KMS-11 (cell line): Measurements from ENCODE around the gene XPR1.

Experiments used
- H2AFZ ChIP-seq: fragments of 200-600 bp; sonication (generic); 2 replicates; pipeline ENCODE4 v1.6.1; 2016; ENCODE audit warnings: antibody characterized with exemption, mixed run types, low read depth
- H3K27ac ChIP-seq: fragments of 200-600 bp; sonication (generic); 2 replicates; pipeline ENCODE4 v1.6.1; 2016; ENCODE audit warnings: mild to moderate bottlenecking, mixed run types
- H3K27me3 ChIP-seq: fragments of 200-600 bp; sonication (generic); 2 replicates; pipeline ENCODE4 v1.6.1; 2017; ENCODE audit warnings: mild to moderate bottlenecking, low read depth, mixed run types, moderate library complexity; ENCODE audit not compliant: insufficient read depth
- H3K36me3 ChIP-seq: fragments of 200-600 bp; sonication (generic); 2 replicates; pipeline ENCODE4 v1.6.1; 2017; ENCODE audit warnings: mild to moderate bottlenecking, mixed run types; ENCODE audit not compliant: insufficient read depth
- H3K4me1 ChIP-seq: fragments of 200-600 bp; sonication (generic); 2 replicates; pipeline ENCODE4 v1.6.1; 2016; ENCODE audit warnings: mild to moderate bottlenecking, low read depth, mixed run types; ENCODE audit not compliant: poor library complexity, severe bottlenecking
- H3K4me2 ChIP-seq: fragments of 200-600 bp; sonication (generic); 2 replicates; pipeline ENCODE4 v1.7.0; 2016; ENCODE audit warnings: mild to moderate bottlenecking, mixed run types
- H3K4me3 ChIP-seq: fragments of 200-600 bp; sonication (generic); IDR thresholded peaks from 2 replicates; pipeline ENCODE4 v1.6.1; 2017; ENCODE audit warnings: low read depth, low read length, mixed read lengths; ENCODE audit not compliant: insufficient read depth
- H3K79me2 ChIP-seq: fragments of 200-600 bp; sonication (generic); 2 replicates; pipeline ENCODE4 v1.6.1; 2016; ENCODE audit warnings: low read depth, mixed run types; ENCODE audit not compliant: insufficient read depth
- H3K9ac ChIP-seq: fragments of 200-600 bp; sonication (generic); 2 replicates; pipeline ENCODE4 v1.6.1; 2016; ENCODE audit warnings: mild to moderate bottlenecking, mixed run types
- H4K20me1 ChIP-seq: fragments of 200-600 bp; sonication (generic); 2 replicates; pipeline ENCODE4 v1.6.1; 2016; ENCODE audit warnings: mild to moderate bottlenecking, mixed run types; ENCODE audit not compliant: insufficient read depth
- TF ChIP-seq, protein P1 (sequence below): fragments of 200-600 bp; sonication (generic); conservative IDR thresholded peaks from 2 replicates; pipeline ENCODE4 v1.6.1; 2017; ENCODE audit warnings: low read depth, mild to moderate bottlenecking, antibody characterized with exemption, low read length, moderate library complexity, mixed read lengths

XPR1 gene

DNA sequence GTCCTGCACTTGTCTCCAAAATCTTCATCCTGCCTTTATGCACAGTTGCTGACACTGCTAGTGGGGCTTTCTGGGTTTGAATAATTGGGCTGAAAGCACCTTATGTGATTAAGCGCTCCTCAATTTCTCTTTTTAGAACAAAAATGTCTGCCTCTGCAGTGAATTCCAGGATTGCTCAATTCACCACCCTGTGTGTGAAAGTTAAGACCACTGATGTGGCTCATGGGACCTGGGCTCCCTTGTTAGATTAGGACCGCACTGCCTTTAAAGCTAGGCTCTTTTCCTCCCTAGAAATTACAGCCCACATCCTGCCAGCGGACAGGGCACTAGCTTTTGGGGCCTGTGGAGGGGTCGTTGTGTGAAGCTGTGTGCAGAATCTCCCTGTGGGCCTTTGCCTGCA, 299.7 kb downstream of the XPR1 start:
- TF ChIP-seq, protein P1, sequence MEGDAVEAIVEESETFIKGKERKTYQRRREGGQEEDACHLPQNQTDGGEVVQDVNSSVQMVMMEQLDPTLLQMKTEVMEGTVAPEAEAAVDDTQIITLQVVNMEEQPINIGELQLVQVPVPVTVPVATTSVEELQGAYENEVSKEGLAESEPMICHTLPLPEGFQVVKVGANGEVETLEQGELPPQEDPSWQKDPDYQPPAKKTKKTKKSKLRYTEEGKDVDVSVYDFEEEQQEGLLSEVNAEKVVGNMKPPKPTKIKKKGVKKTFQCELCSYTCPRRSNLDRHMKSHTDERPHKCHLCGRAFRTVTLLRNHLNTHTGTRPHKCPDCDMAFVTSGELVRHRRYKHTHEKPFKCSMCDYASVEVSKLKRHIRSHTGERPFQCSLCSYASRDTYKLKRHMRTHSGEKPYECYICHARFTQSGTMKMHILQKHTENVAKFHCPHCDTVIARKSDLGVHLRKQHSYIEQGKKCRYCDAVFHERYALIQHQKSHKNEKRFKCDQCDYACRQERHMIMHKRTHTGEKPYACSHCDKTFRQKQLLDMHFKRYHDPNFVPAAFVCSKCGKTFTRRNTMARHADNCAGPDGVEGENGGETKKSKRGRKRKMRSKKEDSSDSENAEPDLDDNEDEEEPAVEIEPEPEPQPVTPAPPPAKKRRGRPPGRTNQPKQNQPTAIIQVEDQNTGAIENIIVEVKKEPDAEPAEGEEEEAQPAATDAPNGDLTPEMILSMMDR = no peak
- H3K9ac ChIP-seq = no peak overlapping the region
- H3K36me3 ChIP-seq = no peaks in the 10 kb centered on the region
- H3K4me2 ChIP-seq = no peak overlapping the region
- H3K27ac ChIP-seq = no peak overlapping the region
- no peaks in the 10 kb centered on the region for H3K27me3 ChIP-seq
- no peaks in the 10 kb centered on the region for H4K20me1 ChIP-seq
- H2AFZ ChIP-seq = no peak overlapping the region
- no peak overlapping the region for H3K4me3 ChIP-seq
- no peaks in the 10 kb centered on the region for H3K4me1 ChIP-seq
- no peaks in the 10 kb centered on the region for H3K79me2 ChIP-seq

DNA sequence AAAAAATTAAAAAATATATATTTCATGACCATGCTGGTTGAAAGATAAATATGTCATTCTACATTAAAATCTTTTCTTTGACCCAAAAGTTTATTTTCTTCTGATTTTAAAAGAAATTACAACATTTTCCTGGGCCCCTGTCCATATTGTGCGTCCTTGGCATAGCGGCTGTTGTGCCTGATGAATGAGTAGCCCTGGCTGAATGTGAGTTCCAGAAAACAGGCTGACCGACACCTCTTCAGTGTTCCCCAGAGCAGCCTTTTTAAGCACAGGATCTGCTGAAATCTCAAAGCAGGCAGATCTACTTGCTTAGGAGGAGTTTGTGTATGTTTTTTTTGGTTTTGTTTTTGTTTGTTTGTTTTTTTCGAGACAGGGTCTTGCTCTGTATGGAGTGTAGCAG, 300.6 kb downstream of the XPR1 start:
- Histone ChIP-seq H3K27me3 (no peaks in the 10 kb centered on the region), H3K9ac (no peak overlapping the region), H3K79me2 (no peaks in the 10 kb centered on the region), H3K36me3 (no peaks in the 10 kb centered on the region), H3K4me1 (no peaks in the 10 kb centered on the region), H3K4me3 (no peak overlapping the region), H3K27ac (no peak overlapping the region), H2AFZ (no peak overlapping the region), H3K4me2 (no peak overlapping the region), H4K20me1 (no peaks in the 10 kb centered on the region)
- TF ChIP-seq, protein P1 = no peak

DNA sequence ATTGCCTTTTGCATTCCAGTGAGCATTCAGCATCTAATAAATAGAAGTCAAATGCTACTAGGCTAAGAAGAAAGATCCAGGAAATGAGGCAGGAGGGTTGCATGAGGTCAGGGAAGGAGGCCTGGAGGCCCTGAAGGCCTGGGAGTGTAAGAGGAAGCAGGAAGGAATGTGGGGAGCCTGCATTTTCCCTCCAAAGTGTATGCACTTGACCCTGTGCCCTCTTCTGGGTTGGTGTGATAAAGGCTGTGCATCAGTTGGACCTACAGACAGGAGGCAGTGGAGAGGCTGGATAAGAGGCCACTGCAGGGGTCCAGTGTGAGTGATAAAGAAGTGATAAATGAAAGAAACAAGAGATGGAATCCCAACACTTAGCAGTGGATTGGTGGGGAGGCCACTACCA, 301.3 kb downstream of the XPR1 start:
- no peaks in the 10 kb centered on the region for H3K27me3 ChIP-seq
- no peaks in the 10 kb centered on the region for H3K36me3 ChIP-seq
- H3K27ac ChIP-seq = no peak overlapping the region
- no peaks in the 10 kb centered on the region for H4K20me1 ChIP-seq
- TF ChIP-seq, protein P1 = no peak
- H3K4me1 ChIP-seq = no peaks in the 10 kb centered on the region
- no peak overlapping the region for H3K4me3 ChIP-seq
- no peak overlapping the region for H2AFZ ChIP-seq
- H3K9ac ChIP-seq = no peak overlapping the region
- H3K4me2 ChIP-seq = no peak overlapping the region
- H3K79me2 ChIP-seq = no peaks in the 10 kb centered on the region

DNA sequence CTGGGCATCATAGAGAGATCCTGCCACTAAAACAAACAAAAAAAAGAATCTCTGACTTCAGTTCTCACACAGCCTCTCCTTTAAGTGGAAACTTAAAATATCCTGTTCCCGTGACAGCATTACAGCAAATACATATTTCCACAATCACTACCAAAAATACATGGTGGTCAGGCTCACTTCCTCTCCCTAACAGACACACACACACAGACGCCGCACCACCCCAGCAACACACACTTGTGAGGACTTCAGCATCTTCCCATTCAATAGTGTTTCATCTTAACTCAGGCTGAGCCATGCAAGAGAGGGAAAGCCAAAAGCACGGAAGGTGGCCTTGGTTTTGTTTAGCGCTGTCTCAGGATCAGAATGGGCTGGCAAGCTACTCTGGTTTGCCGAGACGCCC, 302.7 kb downstream of the XPR1 start:
- H3K27ac ChIP-seq = no peak overlapping the region
- H2AFZ ChIP-seq = no peak overlapping the region
- H3K27me3 ChIP-seq = no peaks in the 10 kb centered on the region
- no peaks in the 10 kb centered on the region for H3K79me2 ChIP-seq
- H3K4me2 ChIP-seq = no peak overlapping the region
- no peaks in the 10 kb centered on the region for H4K20me1 ChIP-seq
- no peaks in the 10 kb centered on the region for H3K4me1 ChIP-seq
- TF ChIP-seq, protein P1 = no peak
- H3K36me3 ChIP-seq = no peaks in the 10 kb centered on the region
- H3K9ac ChIP-seq = no peak overlapping the region
- no peak overlapping the region for H3K4me3 ChIP-seq
